Stimulated activated CD8-positive, alpha-beta memory T cell treated with anti-CD3 and anti-CD28 coated beads, Interleukin-4, amount 100 ng/mL, for 48 hours (primary cell): ENCODE data around the gene HHIPL1.

Experiments used
- DNase-seq: peaks from one replicate; pipeline ENCODE4 v3.0.0-alpha.2; 2020

The HHIPL1 gene

GRCh38 chr14:99691111-99691885 lies 46.4 kb downstream of the HHIPL1 start:
- no peak for DNase-seq

- DNase-seq: no peak
Observed at GRCh38 chr14:99693918-99694317, 49.0 kb downstream of the HHIPL1 start.

GRCh38 chr14:99696929-99697328 lies 52.0 kb downstream of the HHIPL1 start:
- no peak for DNase-seq

GRCh38 chr14:99698236-99698635 lies 53.3 kb downstream of the HHIPL1 start:
- no peak for DNase-seq

GRCh38 chr14:99698642-99699041 lies 53.7 kb downstream of the HHIPL1 start:
- no peak for DNase-seq

- no peak for DNase-seq
Observed at GRCh38 chr14:99699085-99699760, 54.3 kb downstream of the HHIPL1 start.

- DNase-seq: no peak
Observed at GRCh38 chr14:99699861-99700260, 54.9 kb downstream of the HHIPL1 start.

- DNase-seq: no peak
Observed at GRCh38 chr14:99700379-99700778, 55.5 kb downstream of the HHIPL1 start.

- no peak for DNase-seq
Observed at GRCh38 chr14:99701260-99701659, 56.3 kb downstream of the HHIPL1 start.

- DNase-seq: no peak
Observed at GRCh38 chr14:99702115-99702514, 57.2 kb downstream of the HHIPL1 start.

- no peak for DNase-seq
Observed at GRCh38 chr14:99703381-99703780, 58.5 kb downstream of the HHIPL1 start.

GRCh38 chr14:99704037-99704436 lies 59.1 kb downstream of the HHIPL1 start:
- no peak for DNase-seq

GRCh38 chr14:99706107-99706900 lies 61.4 kb downstream of the HHIPL1 start:
- DNase-seq: no peak

GRCh38 chr14:99707420-99707819 lies 62.5 kb downstream of the HHIPL1 start:
- no peak for DNase-seq

GRCh38 chr14:99707921-99708320 lies 63.0 kb downstream of the HHIPL1 start:
- DNase-seq: no peak

- no peak for DNase-seq
Observed at GRCh38 chr14:99708449-99708848, 63.5 kb downstream of the HHIPL1 start.

GRCh38 chr14:99713972-99714371 lies 69.0 kb downstream of the HHIPL1 start:
- no peak for DNase-seq

- DNase-seq: no peak
Observed at GRCh38 chr14:99715266-99716000, 70.5 kb downstream of the HHIPL1 start.

GRCh38 chr14:99716091-99716849 lies 71.3 kb downstream of the HHIPL1 start:
- no peak for DNase-seq

- no peak for DNase-seq
Observed at GRCh38 chr14:99716850-99717681, 72.1 kb downstream of the HHIPL1 start.

GRCh38 chr14:99717682-99718013 lies 72.7 kb downstream of the HHIPL1 start:
- DNase-seq: no peak
